GM21423 (cell line): ENCODE results near the gene DRC1.

Experiments used
- ATAC-seq: cut with Tn5 transposase; IDR thresholded peaks from one replicate; pipeline ENCODE4 v1.9.1; 2021; ENCODE audit warnings: mild to moderate bottlenecking, moderate library complexity; ENCODE audit not compliant: unreplicated experiment

Gene DRC1

DNA sequence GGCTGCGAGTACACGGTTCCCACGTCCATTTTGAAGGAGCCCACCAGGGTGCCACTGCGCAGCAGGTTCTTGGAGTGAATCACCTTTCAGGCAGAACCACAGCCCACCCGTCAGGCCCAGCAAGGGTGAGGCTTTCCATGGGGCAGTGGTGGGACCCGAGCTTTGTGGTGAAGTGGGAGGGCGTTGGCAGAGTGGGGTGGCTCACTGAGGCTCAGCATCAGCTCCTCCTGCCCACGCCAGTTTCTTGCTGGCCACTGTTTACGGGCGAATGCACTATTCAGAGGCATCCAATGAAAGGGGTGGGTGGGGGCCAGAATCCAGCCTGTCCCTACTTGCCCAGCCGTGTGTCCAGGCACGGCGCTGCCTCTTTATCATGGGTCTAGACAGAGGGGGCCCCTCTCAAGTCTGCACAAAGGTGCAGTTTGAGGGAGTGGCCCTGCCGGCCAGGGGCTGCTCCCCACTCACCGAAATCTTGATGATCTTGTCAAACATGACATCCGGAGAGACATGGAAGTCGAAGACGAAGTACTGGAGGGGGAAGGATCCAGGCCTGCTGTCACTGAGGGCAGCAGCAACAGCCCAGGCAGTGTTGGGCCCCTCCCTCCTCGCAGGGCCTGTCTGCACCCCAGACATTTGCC, 87.6 kb downstream of the DRC1 start:
- no peak for ATAC-seq

DNA sequence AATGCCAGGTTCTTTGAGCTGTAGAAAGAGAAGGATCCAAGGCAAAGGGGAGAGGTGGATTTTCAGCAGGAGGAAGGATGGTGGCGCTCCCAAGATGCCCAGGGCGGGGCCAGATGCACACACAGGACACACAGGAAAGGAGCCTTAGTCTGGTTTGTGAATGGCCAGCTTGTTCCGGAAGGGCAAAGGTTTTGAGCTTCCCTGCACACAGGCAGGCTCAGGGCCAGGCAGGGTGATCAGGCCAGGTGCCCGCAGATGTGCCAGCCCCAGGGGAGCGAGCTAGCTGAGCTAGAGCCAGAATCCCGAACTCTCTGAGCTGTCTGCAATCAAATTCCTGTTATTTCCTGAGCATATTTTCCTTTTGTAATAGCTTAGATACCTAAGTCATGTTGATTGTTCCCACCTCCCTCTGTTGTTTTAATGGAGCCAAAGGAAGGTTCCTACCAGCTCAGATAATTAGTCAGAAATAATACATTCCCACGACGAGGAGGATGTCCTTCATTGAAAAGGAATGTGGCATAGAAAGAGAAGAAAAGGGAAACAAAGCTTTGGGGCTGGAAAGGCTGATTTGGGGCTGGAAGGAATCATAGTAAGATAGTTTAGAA, 89.9 kb downstream of the DRC1 start:
- ATAC-seq, result no peak

DNA sequence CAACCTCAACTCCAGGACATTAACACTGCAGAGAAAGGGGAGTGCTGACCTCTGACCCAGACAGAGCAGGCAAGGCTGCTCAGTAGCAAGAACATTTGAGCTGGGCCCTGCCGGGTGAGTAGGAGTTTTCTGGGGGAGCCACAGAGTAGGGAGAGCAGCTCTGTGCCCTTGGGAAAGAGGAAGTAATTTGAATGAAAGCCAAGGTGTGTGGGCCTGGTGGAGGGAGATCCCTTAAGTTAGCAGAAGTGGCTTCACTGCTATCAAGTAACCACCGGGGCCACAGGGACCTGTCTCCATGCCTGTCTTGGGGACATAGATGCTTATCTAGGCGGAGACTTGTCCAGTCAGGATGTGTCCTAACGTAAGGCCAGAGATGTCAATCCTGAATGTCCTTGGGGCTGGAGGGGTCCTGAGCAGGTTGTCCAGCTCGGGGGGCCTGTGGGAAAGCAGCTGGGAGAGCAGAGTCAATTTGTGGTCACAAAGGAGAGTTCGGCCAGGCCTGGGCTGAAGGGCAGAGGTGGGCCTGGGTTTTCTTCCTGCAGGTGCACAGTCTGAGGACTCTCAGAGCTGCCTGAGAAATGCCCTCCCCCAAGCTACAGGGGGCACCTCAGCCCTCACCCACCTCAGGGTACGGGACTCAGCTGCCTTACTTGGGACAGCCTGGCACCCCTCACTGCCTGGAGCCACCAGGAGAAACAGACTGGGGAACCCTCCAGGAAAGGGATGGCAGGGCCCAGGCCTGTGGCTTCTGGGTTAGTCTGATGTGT, 91.2 kb downstream of the DRC1 start:
- no peak for ATAC-seq

DNA sequence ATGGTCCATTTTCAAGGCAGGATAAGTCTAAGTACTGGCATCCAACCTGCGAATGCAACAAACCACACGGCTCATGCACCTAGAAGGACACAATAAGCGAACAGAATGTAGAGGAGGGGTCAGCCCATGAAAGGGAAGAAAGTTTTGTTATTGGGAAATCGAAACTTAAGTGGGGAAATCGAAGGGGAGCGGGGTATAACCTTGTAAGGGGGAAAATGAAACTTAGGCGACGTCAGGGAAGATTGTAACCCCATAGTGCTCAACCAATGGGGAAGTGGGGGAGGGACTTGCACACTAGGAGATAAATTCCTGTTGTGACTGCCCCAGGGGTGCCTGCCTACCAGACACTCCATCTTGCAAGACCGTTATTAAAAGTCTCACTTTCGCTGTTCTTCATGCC, 91.8 kb downstream of the DRC1 start:
- no peak for ATAC-seq

DNA sequence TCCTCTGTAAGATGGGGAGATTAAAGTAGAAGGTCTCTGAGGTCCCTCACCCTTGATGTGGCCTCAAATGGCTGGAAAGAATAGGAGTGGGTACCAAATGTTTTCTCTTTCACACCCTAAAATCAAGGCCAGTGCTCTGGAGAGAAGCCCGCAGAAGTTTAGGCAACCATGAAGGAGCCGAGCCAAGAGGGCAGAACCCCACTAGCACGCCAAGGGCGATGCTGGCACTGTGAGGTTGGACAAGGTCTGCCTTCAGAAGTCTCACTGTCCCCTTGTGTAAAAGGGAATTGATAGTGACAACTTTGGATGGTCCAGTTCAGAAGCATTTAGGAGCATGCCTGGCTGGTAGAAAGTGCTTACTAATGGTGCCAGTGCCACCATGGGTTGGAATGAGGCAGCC, 92.5 kb downstream of the DRC1 start:
- no peak for ATAC-seq

DNA sequence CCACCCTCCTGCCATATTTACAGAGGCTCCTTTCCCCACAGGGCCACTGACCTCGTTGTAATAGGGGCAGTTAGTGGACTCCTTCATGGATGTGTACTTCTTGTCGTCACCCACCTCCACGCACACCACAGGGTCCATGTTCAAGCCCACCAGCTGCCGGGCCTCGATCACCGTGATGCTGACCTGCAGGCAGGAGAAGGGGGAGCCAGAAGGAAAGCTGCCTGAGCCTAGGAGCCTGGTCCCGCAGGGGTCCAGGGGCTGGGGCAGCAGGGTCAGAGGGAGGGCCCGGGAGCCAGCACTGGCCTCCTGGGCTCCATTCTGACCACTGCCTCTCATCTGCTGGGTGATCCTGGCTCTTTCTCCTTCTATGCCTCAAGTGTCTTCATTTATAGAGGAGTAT, 93.2 kb downstream of the DRC1 start:
- ATAC-seq, result no peak

DNA sequence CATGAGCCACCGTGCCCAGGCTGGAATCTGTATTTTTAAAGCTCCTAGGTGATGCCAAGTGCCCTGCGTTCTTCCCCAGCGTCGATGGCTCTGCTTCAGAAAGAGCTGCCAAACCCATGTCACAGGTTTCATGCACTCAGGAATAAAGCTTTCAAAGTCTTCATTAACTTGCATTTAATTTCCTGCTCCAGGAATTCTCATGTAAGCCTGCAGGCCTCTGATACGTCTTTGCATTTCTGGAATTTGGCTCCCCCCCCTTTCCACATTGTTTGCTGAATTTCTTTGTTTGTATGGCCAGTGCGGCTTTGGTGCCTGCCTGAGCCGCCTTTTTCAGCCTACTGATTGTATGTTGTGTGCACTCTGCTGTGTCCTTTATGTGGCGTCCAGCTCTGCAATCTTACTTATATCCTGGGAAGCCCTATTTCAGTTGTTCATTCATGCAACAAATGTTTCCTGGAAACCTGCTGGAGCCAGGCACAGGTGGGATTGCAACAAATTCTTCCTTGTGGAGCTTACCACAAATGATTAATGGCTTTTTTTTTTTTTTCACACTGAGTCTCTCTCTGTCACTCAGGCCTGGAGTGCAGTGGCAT, 94.1 kb downstream of the DRC1 start:
- ATAC-seq, result no peak

DNA sequence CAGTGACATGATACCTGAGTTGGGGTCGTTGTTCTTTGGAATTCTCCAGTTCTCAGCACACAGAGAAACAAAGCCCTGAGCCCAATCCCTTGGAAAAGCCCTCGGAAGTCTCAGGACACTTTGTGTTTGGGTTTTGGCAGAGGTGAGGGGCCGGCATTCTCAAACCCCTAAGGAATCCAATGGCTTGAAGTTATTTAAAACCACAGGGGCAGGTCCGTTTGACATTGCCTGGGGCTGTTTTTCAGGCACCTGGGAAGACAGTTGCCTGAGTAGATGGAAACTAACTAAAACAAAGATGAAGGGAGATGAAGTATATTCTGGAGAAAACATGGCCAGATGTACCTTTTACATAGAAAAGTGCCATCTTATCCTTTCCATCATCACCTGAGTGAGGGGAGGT, 98.7 kb downstream of the DRC1 start:
- ATAC-seq, result no peak

DNA sequence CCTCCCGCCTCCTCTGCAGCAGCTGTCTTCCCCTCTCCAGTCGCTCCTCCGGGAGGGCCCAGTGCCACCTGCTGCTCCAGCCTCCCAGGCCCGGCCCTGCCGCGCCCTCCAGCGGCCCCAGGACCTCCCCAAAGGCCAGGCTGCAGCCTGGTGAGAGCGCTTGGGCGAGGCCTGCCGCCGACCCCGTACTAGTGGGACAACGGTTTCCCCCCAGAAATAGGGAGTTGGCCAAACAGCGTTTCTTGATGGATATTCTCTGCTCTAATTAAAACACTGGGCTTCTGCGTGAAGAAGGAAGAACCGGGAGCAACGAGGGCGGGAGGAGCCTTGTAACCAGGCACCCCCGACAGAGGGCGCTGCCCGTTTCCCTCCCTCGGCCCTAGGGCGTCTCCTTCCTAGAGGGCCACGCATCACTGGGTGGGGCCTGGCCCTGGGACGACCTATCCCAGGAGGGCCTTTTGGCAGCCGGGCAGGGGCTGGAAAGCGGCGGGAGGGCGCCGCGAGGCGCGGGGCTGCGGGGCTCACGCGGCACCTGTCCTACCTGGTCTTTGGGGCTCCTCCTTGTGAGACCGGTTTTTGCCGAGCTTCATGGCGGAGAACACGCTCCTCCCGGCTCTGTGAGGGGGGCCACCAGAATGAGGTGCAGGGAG, 101.6 kb downstream of the DRC1 start:
- ATAC-seq, result peak; percentile 79

DNA sequence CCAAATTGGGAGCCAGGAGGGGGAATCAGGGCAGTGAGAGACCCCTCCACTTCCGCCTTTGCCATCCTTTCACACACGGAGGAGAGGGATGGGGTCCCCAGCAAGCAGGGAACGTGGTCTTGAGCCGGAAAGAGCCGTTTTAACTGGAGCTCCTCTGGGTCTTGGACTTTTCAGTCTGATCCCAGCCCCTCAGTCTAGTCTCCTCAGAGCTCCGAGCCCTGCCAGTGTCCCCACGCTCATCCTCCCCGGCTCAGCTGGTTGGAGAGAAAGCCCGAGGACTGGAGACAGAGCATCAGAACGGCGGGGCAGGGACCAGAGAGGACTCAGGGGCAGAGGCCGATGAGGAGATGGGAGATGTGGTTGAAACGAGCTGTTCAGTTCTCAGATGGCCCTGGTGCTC, 102.3 kb downstream of the DRC1 start:
- no peak for ATAC-seq

DNA sequence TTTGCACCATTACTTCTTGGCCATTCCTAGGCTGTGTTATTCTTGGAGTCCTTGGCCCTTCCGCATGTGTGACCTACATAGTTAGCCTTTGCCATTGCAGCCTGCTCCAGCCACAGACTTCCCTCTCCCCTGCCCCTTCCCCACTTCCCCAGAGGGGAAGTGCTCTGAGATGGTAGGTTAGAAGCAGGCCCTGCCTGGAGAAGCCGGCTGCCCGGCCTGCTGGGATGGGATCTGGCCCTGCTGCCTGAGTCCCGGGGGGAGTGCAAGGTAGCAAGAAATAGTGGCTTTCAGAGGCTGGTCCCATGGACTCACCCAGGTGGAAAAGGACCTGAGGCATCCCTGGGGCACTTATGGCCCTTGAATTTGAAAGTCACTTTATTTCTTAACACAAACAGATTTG, 104.6 kb downstream of the DRC1 start:
- ATAC-seq, result no peak
